ENCODE results near the gene TRIM58.

Gene TRIM58

GRCh38 chr1:247833601-247834000, 23.4 kb upstream of the TRIM58 start:
- no peak overlapping the region for H3K4me3 ChIP-seq (ENCODE audit: low read depth, low read length)
- DNase-seq (ENCODE audit: low read depth) = no peak
- TF ChIP-seq, protein P1, sequence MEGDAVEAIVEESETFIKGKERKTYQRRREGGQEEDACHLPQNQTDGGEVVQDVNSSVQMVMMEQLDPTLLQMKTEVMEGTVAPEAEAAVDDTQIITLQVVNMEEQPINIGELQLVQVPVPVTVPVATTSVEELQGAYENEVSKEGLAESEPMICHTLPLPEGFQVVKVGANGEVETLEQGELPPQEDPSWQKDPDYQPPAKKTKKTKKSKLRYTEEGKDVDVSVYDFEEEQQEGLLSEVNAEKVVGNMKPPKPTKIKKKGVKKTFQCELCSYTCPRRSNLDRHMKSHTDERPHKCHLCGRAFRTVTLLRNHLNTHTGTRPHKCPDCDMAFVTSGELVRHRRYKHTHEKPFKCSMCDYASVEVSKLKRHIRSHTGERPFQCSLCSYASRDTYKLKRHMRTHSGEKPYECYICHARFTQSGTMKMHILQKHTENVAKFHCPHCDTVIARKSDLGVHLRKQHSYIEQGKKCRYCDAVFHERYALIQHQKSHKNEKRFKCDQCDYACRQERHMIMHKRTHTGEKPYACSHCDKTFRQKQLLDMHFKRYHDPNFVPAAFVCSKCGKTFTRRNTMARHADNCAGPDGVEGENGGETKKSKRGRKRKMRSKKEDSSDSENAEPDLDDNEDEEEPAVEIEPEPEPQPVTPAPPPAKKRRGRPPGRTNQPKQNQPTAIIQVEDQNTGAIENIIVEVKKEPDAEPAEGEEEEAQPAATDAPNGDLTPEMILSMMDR (IDR thresholded peaks at IDR 0.05; ENCODE audit: control insufficient read depth, extremely low read depth, insufficient read depth) = no peak

DNA sequence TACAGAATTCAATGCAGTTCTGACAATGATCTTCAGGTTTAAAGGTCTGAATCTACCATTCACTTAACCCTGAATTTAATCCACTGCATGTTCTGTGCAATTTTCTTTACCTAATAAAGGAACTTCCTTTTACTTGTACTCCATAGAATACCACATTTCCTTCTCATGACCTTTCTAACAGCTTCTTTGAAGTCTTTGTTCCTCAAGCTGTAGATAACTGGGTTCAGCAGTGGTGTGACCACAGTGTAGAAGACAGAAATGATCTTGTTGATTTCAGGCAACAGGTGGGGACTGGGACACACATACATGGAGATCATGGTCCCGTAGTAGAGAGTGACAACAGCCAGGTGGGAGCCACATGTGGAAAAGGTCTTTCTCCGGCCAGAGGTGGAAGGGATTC, 16.2 kb upstream of the TRIM58 start:
- no peak for DNase-seq (ENCODE audit: low read depth)
- no peak overlapping the region for H3K4me3 ChIP-seq (ENCODE audit: low read depth, low read length)
- TF ChIP-seq, protein P1 (IDR thresholded peaks at IDR 0.05; ENCODE audit: control insufficient read depth, extremely low read depth, insufficient read depth) = no peak

GRCh38 chr1:247841796-247842195, 15.2 kb upstream of the TRIM58 start, which contains the start of gene OR11L1:
Gene OR11L1, minus strand, starts transcription at chr1:247841896. Its CDS starts 0 bp downstream, at chr1:247841896.
- H3K4me3 ChIP-seq (ENCODE audit: low read depth, low read length) = no peak within 1 kb of the TSS
- TF ChIP-seq, protein P1 (IDR thresholded peaks at IDR 0.05; ENCODE audit: control insufficient read depth, extremely low read depth, insufficient read depth) = no peak
- DNase-seq (ENCODE audit: low read depth) = no peak

GRCh38 chr1:247843411-247843810, 13.6 kb upstream of the TRIM58 start:
- TF ChIP-seq, protein P1 (IDR thresholded peaks at IDR 0.05; ENCODE audit: control insufficient read depth, extremely low read depth, insufficient read depth) = no peak
- H3K4me3 ChIP-seq (ENCODE audit: low read depth, low read length) = no peak overlapping the region
- DNase-seq (ENCODE audit: low read depth) = no peak

GRCh38 chr1:247845011-247845692, 11.8 kb upstream of the TRIM58 start:
- TF ChIP-seq, protein P1 (IDR thresholded peaks at IDR 0.05; ENCODE audit: control insufficient read depth, extremely low read depth, insufficient read depth) = no peak
- no peak overlapping the region for H3K4me3 ChIP-seq (ENCODE audit: low read depth, low read length)
- DNase-seq (ENCODE audit: low read depth) = no peak

- TF ChIP-seq, protein P1 (IDR thresholded peaks at IDR 0.05; ENCODE audit: control insufficient read depth, extremely low read depth, insufficient read depth) = no peak
- DNase-seq (ENCODE audit: low read depth) = no peak
- no peak overlapping the region for H3K4me3 ChIP-seq (ENCODE audit: low read depth, low read length)
These were observed 11.3 kb upstream of the TRIM58 start for GRCh38 chr1:247845693-247846017.

DNA sequence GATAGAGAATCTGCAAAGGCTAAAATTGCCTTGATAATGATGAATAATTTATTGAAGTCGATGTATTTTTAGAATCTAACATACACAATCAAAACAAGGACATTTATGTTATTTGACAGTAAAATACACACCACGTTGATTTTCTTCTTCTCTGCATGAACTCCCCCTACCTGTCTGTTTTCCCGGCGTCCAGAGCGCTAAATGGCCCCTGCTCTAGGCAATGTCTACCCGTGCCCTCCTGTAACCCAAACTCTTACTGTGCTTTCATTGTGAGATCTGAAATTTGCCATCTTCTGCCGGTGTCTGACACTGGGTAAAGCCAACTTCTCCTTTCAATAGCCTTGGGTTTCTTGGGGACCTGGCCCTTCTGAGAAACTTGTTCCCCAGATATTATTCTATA, 8.6 kb upstream of the TRIM58 start:
- no peak overlapping the region for H3K4me3 ChIP-seq (ENCODE audit: low read depth, low read length)
- TF ChIP-seq, protein P1 (IDR thresholded peaks at IDR 0.05; ENCODE audit: control insufficient read depth, extremely low read depth, insufficient read depth) = no peak
- no peak for DNase-seq (ENCODE audit: low read depth)

Measured in LNCaP clone FGC (cell line).